GM18505 (cell line): ENCODE results near the gene AXIN1.
"Not testable (repeated sequence)": the region's sequence is repeated elsewhere in the genome, so short reads cannot be mapped to it uniquely, and the experiment has no call there.

Experiments used
- ATAC-seq: cut with Tn5 transposase; IDR thresholded peaks from one replicate; pipeline ENCODE4 v1.9.1; 2021; ENCODE audit not compliant: unreplicated experiment
- POLR2A ChIP-seq: IDR thresholded peaks from 4 replicates; pipeline ENCODE4 v1.6.1; 2011; ENCODE audit warnings: borderline replicate concordance; ENCODE audit not compliant: insufficient read depth, insufficient read length; ENCODE audit errors: extremely low read depth

Gene AXIN1

DNA sequence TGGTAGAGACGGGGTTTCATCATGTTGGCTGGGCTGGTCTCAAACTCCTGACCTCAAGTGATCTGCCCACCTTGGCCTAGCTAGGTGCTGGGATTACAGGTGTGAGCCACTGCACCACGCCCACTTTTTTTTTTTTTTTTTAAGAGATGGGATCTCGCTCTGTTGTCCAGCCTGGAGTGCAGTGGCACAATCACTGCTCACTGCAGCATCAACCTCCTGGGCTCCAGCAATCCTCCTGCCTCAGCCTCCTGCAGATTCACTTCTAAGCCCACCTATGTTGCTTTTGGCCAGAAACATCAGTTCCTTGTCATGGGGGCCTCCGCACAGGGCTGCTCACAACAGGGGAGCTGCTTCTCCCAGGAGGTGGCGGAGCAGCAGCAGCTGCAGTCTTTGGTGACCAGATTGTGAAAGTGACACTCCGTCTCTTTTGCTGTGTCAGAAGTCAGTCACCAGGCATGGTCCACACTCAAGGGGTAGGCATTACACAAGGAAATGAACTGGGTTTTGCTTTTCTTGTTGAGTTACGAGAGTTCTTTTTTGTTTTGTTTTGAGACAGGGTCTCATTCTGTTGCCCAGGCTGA is 40.0 kb upstream of the AXIN1 start:
- no peak for ATAC-seq
- no peak for TF ChIP-seq POLR2A

DNA sequence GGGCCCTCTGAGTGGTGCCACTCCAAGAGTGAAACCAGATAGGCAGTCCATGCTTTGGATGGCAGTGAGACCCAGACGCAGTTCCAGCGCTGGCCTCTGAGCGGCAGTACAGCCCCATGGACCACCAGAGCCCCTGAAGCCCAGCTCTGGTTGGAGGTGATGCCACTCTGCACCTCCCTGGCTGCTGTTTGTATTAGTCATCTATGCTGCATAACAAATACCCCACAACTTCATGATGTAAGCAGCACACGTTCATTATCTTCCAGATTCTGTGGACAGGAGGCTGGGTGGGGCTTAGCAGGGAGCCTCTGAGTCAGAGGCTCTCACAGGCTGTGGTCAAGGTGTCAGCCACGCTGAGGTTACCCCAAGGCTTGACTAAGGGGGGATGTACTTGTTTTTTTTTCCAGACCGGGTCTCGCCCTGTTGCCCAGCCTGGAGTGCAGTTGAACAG is 39.4 kb upstream of the AXIN1 start:
- no peak for TF ChIP-seq POLR2A
- no peak for ATAC-seq

DNA sequence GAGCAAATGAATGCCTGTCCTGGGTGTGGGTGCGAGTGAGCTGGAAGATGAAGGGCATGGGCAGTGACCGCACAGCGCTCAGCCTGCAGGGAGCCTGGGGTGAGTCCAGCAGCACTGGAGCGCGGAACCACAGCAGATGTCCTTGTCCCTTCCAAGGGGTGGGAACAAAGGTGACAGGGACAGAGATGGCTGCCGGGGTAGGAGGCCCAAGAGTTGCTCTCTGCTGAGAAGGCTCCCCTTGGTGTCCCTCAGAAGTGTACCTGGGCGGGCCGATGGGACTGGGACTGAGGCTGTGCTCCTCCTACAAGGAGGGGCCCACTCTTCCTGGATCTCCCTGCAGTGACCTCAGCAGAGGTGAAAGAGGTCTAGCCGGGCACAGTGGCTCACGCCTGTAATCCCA is 36.8 kb upstream of the AXIN1 start:
- ATAC-seq = no peak
- no peak for TF ChIP-seq POLR2A

DNA sequence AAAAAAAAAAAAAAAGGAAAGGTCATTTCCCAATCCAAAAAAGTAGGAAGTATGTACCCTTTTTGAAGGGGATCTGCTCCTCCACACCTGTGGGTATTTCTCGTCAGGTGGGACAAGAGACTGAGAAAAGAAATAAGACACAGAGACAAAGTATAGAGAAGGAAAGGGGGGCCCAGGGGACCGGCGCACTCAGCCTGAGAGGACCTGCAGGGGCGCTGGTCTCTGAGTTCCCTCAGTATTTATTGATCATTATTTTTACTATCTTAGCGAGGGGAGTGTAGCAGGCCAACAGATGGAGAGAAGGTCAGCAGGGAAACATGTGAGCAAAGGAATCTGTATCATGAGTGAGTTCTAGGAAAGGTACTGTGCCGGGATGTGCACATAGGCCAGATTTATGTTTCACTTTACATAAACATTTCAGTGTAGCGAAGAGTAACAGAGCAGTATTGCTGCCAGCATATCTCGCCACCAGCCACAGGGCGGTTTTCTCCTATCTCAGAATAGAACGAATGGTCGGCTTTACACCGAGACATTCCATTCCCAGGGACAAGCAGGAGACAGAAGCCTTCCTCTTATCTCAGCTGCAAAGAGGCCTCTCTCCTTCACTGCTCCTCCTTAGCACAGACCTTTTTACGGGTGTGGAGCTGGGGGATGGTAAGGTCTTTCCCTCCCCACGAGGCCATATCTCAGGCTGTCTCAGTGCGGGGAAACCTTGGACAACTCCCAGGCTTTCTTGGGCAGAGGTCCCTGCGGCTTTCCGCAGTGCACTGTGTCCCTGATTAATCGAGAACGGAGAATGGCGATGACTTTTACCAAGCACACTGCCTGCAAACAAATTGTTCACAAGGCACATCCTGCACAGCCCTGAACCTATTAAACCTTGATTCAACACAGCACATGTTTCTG is 35.5 kb upstream of the AXIN1 start:
- not testable (repeated sequence) for ATAC-seq

DNA sequence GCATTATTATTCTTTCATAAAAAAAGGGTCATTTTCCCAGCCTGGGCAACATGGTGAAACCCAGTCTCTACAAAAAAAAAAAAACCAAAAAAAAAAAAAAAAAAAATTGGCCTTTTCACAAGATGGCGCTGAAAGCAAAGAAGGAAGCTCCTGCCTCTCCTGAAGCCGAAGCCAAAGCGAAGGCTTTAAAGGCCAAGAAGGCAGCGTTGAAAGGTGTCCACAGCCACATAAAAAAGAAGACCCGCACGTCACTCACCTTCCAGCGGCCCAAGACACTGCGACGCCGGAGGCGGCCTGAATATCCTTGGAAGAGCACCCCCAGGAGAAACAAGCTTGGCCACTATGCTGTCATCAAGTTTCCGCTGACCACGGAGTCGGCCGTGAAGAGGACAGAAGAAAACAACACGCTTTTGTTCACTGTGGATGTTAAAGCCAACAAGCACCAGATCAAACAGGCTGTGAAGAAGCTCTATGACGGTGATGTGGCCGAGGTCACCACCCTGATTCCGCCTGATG is 34.2 kb upstream of the AXIN1 start:
- no peak for TF ChIP-seq POLR2A
- no peak for ATAC-seq

DNA sequence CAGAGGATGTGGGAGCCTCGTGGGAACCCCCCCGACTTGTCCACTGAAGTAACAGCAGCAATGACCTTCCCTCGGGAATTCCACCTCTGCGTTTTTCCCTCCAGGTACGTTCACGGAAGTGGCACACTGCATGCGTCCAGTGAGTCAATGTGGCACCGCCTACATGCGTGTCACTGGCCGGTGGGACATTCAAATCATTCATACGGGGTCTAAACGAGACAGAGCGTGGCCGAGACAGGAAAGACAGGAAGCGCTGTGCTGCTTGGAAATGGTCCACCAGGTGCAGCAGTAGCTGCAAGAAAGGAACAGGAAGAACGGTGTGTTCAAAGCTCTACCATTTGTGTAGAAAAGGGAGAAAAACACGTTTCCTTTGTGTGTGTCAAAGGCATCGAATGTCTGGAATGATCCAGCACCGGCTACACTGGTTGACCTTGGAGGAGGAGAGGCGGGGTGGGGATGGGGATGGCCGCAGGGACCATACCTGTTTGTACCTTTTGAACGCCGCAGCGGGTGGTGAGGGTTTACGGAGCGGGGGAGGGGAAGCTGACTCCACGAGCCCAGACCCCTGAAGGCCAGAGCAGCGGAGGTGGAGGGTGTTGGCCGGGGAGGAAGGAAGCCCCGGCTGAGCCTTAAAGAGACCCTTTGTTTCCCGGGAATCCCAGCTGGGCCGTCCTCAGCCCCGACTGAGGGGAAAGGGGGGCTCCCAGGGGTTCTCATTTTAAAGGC is 31.0 kb upstream of the AXIN1 start:
- ATAC-seq = no peak
- peak; percentile 41 for TF ChIP-seq POLR2A

DNA sequence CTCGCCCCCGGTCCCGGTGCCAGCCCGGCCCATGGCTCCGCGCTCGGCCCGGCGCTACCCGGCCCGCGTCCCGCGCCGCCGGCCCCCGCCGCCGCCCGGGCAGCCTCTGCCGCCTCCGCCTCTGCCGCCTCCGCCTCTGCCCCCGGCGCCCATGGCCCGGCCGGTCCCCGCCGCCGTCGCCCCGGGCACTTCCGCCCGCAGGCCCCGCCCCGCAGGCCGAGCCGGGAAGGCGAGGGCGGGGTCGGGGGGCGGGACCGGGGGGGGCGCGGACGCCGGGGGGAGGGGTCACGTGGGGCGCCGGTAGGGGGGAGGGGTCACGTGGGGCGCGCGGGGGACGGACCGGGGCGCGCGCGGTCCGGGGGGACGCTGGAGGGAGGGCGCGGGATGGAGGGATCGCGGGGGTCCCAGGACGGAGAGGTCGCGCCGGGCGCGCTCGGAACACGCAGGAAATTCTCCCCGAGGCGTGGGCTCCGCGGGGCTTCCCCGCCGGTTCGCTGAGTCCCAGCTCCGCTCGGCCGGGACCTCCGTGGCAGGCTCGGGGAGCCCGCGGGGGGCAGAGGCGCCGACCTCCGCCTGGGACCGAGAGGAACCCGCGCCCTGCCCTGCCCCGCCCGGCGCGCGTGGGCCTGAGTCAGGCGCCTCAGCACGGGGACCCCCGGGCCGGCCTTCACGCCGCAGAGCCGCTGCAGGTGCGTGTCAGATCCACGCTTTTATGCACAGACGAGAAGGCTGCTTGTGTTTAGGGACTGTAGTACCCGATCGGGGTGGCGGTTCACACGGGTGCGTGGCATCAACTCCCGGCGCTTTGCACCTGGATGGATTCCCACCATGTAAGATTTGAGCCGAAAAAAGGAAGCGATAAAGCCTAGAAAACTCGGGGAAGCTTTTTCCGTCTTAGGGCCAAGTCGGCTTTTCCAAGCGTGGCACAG is 29.5 kb upstream of the AXIN1 start, which contains the start of gene PGAP6:
Gene PGAP6 (minus strand): TSS at position 190 of the 929 bp plus-strand sequence. CDS start 157 bp downstream, at position 33.
- peak; percentile 64 for TF ChIP-seq POLR2A
- ATAC-seq = peak; percentile 41

DNA sequence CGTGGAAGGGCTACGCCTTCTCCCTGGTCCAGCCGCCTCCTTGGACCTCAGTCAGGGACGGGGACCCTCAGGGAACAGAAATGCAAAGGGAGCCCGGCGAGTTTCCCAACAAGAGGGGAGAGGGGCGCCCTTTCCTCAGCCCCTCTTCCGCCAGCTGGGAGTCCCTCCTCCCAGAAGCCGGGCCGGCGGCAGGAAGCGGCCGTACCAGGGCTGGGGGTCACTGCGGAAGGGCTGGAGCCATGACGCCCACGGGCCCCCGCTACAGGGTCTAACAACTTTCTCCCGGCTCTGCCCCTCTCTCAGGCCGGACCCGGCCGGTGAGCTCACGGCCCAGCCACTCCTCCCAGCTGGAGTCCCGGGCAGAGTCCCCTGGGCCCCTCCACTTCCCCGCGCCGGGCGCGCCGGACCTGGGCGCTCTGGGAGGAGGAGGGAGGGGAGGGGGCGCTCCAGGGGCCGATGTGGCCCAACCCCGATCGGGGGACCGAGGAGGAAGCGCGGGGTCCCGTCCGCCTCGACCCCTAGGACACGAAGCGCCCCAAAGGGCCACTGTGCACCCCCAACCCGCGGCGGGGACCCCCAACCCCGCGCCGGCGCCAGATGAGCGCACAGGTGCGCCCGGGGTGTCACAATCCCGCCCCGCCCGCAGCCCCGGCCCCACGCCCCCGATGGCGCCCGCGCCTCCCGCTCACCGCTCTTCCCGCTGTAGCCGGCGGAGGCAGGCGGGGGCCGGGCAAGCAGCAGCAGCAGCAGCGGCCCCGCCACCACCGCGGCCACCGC is 28.7 kb upstream of the AXIN1 start:
- peak; percentile 17 for ATAC-seq

DNA sequence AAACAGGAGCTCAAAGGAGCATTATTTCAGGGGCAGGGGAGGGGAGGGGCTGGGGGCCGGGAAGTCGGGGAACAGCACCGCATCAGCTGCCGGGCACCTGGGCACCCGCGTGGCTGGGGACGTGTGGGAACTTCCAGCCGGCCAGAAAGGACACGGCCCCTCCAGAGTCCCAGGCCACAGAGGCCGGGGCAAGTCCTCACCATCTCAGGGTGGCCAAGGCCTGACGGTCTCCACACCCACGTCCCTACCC is 28.2 kb upstream of the AXIN1 start:
- no peak for ATAC-seq

More for the DNA sequence above, 28.7 kb upstream of the AXIN1 start:
- no peak for TF ChIP-seq POLR2A

DNA sequence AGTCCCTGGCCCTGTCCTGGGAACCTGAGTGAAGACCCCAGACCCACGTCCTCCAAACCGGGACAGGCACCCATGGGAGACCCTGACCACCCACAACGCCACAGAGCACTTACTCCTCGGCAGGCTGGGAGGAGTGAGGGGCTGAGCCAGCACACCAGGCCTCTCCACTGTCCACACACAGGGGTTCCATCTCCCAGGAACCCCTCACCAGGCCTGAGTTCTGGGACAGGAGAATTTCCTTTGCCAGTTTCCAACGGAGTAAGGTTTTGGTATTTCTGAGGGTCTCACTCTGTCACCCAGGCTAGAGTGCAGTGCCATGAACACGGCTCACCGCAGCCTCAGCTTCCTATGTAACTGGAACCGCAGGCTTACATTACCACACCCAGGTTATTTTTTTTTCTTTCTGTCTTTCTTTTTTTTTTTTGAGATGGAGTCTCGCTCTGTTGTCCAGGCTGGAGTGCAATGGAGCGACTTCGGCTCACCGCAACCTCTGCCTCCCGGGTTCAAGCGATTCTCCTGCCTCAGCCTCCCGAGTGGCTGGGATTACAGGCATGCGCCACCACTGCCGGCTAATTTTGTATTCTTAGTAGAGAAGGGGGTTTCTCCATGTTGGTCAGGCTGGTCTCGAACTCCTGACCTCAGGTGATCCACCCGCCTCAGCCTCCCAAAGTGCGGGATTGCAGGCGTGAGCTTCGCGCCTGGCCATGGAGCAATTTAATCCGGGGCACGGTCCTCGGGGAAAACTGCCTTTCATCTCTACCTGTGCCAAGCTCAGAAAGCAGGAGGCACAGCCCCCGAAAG is 27.6 kb upstream of the AXIN1 start:
- TF ChIP-seq POLR2A = no peak

More for the DNA sequence above, 28.2 kb upstream of the AXIN1 start:
- no peak for TF ChIP-seq POLR2A

More for the DNA sequence above, 27.6 kb upstream of the AXIN1 start:
- ATAC-seq = no peak
